HEK293 (cell line): ENCODE results near the gene NEO1.

Source experiments
- CTCF ChIA-PET: fragments of 350-600 bp; formaldehyde crosslinking; extraction: SDS; loops from one replicate; lab custom pipeline; 2021; ENCODE audit warnings: antibody characterized with exemption; lab: Yijun Ruan, JAX
- POLR2A ChIA-PET: fragments of 300-600 bp; formaldehyde crosslinking; extraction: SDS; loops from one replicate; lab custom pipeline; 2020; ENCODE audit warnings: antibody characterized with exemption, inconsistent platforms; lab: Yijun Ruan, JAX
- H3K27ac ChIP-seq: fragments of 200-500 bp; sonication (Bioruptor generic); 2 replicates; pipeline ENCODE4 v1.5.1; 2014; ENCODE audit warnings: low read depth, low read length, control low read depth, inconsistent platforms; ENCODE audit errors: extremely low read depth
- H3K36me3 ChIP-seq, 2 experiments: fragments of 200-500 bp in 1 of 2; sonication (Bioruptor generic) in 1 of 2; 1 replicate in 1 of 2; 2 replicates in 1 of 2; pipeline ENCODE4 v1.5.1; 2014 to 2017; ENCODE audit warnings: inconsistent platforms in 2 of 2, low read length in 2 of 2; ENCODE audit not compliant: control insufficient read depth in 2 of 2, insufficient read depth in 1 of 2
- H3K4me1 ChIP-seq: fragments of 200-500 bp; sonication (Bioruptor generic); 2 replicates; pipeline ENCODE4 v1.5.1; 2014; ENCODE audit warnings: mild to moderate bottlenecking, low read length, inconsistent platforms; ENCODE audit not compliant: control insufficient read depth, insufficient read depth
- H3K4me3 ChIP-seq: 2 replicates; pipeline ENCODE4 v1.5.1; 2011; ENCODE audit warnings: low read depth, mild to moderate bottlenecking, control low read depth, low read length, moderate library complexity
- H3K9me3 ChIP-seq: fragments of 200-500 bp; sonication (Bioruptor generic); 2 replicates; pipeline ENCODE4 v1.5.1; 2014; ENCODE audit warnings: low read depth, low read length, inconsistent platforms; ENCODE audit not compliant: control insufficient read depth, insufficient read depth
- KLF7 ChIP-seq: fragments of 450-650 bp; formaldehyde crosslinking; IDR thresholded peaks from 2 replicates; pipeline ENCODE4 v1.5.1; 2016; ENCODE audit warnings: missing biosample characterization, missing genetic modification characterization, borderline replicate concordance
- KLF9 ChIP-seq: fragments of 450-650 bp; formaldehyde crosslinking; IDR thresholded peaks from 2 replicates; pipeline ENCODE4 v1.5.1; 2016; ENCODE audit warnings: missing biosample characterization, missing genetic modification characterization, low read depth
- SCRT2 ChIP-seq: fragments of 450-650 bp; formaldehyde crosslinking; IDR thresholded peaks from 2 replicates; pipeline ENCODE4 v1.5.1; 2016; ENCODE audit warnings: missing biosample characterization, missing genetic modification characterization
- ZNF433 ChIP-seq: fragments of 450-650 bp; formaldehyde crosslinking; IDR thresholded peaks from 2 replicates; pipeline ENCODE4 v1.5.1; 2016; ENCODE audit warnings: missing biosample characterization, missing genetic modification characterization, low read depth
- ZNF48 ChIP-seq: fragments of 450-650 bp; formaldehyde crosslinking; IDR thresholded peaks from 2 replicates; pipeline ENCODE4 v1.5.1; 2016; ENCODE audit warnings: missing biosample characterization, missing genetic modification characterization
- ZNF514 ChIP-seq: fragments of 450-650 bp; formaldehyde crosslinking; IDR thresholded peaks from 2 replicates; pipeline ENCODE4 v1.5.1; 2016; ENCODE audit warnings: missing biosample characterization, missing genetic modification characterization
- ZNF530 ChIP-seq: fragments of 450-650 bp; formaldehyde crosslinking; IDR thresholded peaks from 2 replicates; pipeline ENCODE4 v1.5.1; 2016; ENCODE audit warnings: low read depth, missing biosample characterization, missing genetic modification characterization
- ZNF561 ChIP-seq: fragments of 450-650 bp; IDR thresholded peaks from 2 replicates; pipeline ENCODE4 v1.5.1; 2018; ENCODE audit warnings: missing biosample characterization, missing genetic modification characterization, borderline replicate concordance
- ZNF610 ChIP-seq: fragments of 450-650 bp; formaldehyde crosslinking; IDR thresholded peaks from 2 replicates; pipeline ENCODE4 v1.5.1; 2016; ENCODE audit warnings: missing biosample characterization, missing genetic modification characterization, borderline replicate concordance
- ZNF626 ChIP-seq: fragments of 450-650 bp; sonication (Bioruptor Pico); formaldehyde crosslinking; IDR thresholded peaks from 2 replicates; pipeline ENCODE4 v1.5.1; 2018; ENCODE audit warnings: missing biosample characterization, missing genetic modification characterization, inconsistent platforms
- TF ChIP-seq, protein P1 (sequence below): fragments of 450-650 bp; formaldehyde crosslinking; IDR thresholded peaks from 2 replicates; pipeline ENCODE4 v1.5.1; 2016; ENCODE audit warnings: missing biosample characterization, missing genetic modification characterization, borderline replicate concordance
- TF ChIP-seq, protein P2 (sequence below): fragments of 450-650 bp; formaldehyde crosslinking; IDR thresholded peaks from 2 replicates; pipeline ENCODE4 v1.5.1; 2016; ENCODE audit warnings: missing biosample characterization, missing genetic modification characterization
- TF ChIP-seq, protein P3 (sequence below): fragments of 450-650 bp; formaldehyde crosslinking; IDR thresholded peaks from 2 replicates; pipeline ENCODE4 v1.5.1; 2016; ENCODE audit warnings: missing biosample characterization, missing genetic modification characterization, borderline replicate concordance
- TF ChIP-seq, protein P4 (sequence below): fragments of 450-650 bp; formaldehyde crosslinking; IDR thresholded peaks from 2 replicates; pipeline ENCODE4 v1.5.1; 2017; ENCODE audit warnings: missing biosample characterization, missing genetic modification characterization
- TF ChIP-seq, protein P5 (sequence below): fragments of 450-650 bp; formaldehyde crosslinking; IDR thresholded peaks from 2 replicates; pipeline ENCODE4 v1.5.1; 2017; ENCODE audit warnings: missing biosample characterization, missing genetic modification characterization

NEO1 gene

DNA sequence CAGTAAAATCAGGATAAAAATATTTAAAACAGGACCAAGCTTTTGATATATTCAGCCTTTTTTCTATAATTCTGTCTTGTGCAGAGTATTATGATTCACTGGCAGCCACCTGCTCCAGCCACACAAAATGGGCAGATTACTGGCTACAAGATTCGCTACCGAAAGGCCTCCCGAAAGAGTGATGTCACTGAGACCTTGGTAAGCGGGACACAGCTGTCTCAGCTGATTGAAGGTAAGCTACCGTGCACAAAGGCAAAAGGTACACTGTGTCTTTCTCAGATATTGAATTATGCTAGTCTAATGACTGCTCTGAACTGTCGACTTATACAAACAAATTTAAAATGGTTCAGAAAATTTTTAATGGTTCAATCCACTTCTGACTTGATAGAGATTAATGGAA, 202.3 kb downstream of the NEO1 start (continued):
- TF ChIP-seq, protein P1, sequence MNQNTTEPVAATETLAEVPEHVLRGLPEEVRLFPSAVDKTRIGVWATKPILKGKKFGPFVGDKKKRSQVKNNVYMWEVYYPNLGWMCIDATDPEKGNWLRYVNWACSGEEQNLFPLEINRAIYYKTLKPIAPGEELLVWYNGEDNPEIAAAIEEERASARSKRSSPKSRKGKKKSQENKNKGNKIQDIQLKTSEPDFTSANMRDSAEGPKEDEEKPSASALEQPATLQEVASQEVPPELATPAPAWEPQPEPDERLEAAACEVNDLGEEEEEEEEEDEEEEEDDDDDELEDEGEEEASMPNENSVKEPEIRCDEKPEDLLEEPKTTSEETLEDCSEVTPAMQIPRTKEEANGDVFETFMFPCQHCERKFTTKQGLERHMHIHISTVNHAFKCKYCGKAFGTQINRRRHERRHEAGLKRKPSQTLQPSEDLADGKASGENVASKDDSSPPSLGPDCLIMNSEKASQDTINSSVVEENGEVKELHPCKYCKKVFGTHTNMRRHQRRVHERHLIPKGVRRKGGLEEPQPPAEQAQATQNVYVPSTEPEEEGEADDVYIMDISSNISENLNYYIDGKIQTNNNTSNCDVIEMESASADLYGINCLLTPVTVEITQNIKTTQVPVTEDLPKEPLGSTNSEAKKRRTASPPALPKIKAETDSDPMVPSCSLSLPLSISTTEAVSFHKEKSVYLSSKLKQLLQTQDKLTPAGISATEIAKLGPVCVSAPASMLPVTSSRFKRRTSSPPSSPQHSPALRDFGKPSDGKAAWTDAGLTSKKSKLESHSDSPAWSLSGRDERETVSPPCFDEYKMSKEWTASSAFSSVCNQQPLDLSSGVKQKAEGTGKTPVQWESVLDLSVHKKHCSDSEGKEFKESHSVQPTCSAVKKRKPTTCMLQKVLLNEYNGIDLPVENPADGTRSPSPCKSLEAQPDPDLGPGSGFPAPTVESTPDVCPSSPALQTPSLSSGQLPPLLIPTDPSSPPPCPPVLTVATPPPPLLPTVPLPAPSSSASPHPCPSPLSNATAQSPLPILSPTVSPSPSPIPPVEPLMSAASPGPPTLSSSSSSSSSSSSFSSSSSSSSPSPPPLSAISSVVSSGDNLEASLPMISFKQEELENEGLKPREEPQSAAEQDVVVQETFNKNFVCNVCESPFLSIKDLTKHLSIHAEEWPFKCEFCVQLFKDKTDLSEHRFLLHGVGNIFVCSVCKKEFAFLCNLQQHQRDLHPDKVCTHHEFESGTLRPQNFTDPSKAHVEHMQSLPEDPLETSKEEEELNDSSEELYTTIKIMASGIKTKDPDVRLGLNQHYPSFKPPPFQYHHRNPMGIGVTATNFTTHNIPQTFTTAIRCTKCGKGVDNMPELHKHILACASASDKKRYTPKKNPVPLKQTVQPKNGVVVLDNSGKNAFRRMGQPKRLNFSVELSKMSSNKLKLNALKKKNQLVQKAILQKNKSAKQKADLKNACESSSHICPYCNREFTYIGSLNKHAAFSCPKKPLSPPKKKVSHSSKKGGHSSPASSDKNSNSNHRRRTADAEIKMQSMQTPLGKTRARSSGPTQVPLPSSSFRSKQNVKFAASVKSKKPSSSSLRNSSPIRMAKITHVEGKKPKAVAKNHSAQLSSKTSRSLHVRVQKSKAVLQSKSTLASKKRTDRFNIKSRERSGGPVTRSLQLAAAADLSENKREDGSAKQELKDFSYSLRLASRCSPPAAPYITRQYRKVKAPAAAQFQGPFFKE (tag by site-specific recombination) = no peak
- TF ChIP-seq, protein P2, sequence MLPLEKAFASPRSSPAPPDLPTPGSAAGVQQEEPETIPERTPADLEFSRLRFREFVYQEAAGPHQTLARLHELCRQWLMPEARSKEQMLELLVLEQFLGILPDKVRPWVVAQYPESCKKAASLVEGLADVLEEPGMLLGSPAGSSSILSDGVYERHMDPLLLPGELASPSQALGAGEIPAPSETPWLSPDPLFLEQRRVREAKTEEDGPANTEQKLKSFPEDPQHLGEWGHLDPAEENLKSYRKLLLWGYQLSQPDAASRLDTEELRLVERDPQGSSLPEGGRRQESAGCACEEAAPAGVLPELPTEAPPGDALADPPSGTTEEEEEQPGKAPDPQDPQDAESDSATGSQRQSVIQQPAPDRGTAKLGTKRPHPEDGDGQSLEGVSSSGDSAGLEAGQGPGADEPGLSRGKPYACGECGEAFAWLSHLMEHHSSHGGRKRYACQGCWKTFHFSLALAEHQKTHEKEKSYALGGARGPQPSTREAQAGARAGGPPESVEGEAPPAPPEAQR (tag by site-specific recombination) = no peak

DNA sequence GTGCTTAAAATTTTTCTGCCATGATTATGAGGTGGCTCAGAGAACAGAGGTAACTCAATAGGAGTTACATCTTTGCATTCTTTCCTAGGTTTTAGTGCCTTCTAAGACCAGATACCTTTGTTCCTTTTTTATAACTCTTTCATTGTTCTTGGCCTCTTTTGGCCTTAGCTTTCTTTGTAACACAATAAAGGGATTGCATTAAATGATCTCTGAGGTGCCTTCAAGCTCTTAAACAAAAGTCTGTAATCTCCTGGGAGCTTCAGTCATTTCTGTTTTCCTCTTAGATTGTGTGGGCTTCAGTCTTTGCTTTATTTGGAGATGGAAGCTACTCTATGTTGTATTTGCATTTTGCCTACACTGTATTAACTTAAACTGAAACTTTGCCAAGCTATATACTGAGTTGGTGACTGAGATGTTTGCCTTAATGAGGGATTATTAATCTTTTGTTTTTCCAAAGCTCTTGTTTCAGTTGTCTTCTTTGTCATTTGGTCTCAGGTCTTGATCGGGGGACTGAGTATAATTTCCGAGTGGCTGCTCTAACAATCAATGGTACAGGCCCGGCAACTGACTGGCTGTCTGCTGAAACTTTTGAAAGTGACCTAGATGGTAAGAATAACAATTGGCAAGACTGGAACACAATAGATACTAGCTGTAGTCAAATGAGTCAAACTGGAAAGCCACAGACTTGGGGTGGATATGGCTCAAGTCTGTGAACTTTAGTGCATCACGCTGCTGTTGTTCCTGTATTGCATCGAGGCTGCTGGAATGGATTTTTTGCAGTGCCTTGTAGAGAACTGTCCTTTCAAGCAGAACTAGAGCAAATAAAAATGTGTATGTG, 206.2 kb downstream of the NEO1 start:
- Histone ChIP-seq H3K27ac (no peak overlapping the region), H3K36me3 (peaks cover 41 to 80% of the 10 kb centered on the region in 2 experiments)
- CTCF ChIA-PET = interaction anchor here (0.6 to 1.2 kb wide), 4 partner anchors 9 to 419 kb away, joined by 3 to 9 read pairs (median 4); no protein-coding TSS in a partner anchor

DNA sequence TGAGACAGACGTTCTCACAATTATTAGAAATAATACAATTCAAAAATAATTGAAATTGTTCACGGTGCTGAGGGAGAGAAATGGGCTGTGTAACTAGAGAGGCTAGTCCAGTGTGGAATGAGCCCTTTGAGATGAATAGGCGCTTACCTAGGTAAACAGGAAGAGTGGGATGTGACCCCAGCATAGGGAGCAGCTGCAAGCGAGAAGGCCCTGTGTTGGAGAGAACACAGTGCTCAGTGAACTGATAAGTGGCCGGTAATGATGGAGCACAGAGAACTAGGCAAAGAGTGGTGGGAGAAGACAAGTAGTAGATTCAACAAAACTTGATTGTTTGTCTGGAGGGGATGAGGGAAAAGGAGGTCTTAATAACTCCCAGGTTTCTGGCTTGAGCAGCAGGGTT, 212.6 kb downstream of the NEO1 start:
- Histone ChIP-seq H3K4me3 (no peak overlapping the region), H3K9me3 (no peaks in the 10 kb centered on the region), H3K36me3 (peaks cover 29 to 43% of the 10 kb centered on the region in 2 experiments), H3K4me1 (no peaks in the 10 kb centered on the region), H3K27ac (no peak overlapping the region)
- CTCF ChIA-PET = interaction anchor here (0.5 to 7.2 kb wide), 19 partner anchors 11 to 666 kb away, joined by 3 to 82 read pairs (median 4); no protein-coding TSS in a partner anchor
- no peak for TF ChIP-seq ZNF530 (tag by site-specific recombination)
- TF ChIP-seq ZNF561 = no peak
- no peak for TF ChIP-seq SCRT2 (tag by site-specific recombination)
- TF ChIP-seq, protein P3, sequence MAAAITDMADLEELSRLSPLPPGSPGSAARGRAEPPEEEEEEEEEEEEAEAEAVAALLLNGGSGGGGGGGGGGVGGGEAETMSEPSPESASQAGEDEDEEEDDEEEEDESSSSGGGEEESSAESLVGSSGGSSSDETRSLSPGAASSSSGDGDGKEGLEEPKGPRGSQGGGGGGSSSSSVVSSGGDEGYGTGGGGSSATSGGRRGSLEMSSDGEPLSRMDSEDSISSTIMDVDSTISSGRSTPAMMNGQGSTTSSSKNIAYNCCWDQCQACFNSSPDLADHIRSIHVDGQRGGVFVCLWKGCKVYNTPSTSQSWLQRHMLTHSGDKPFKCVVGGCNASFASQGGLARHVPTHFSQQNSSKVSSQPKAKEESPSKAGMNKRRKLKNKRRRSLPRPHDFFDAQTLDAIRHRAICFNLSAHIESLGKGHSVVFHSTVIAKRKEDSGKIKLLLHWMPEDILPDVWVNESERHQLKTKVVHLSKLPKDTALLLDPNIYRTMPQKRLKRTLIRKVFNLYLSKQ (tag by site-specific recombination) = no peak
- no peak for TF ChIP-seq ZNF626
- TF ChIP-seq, protein P4, sequence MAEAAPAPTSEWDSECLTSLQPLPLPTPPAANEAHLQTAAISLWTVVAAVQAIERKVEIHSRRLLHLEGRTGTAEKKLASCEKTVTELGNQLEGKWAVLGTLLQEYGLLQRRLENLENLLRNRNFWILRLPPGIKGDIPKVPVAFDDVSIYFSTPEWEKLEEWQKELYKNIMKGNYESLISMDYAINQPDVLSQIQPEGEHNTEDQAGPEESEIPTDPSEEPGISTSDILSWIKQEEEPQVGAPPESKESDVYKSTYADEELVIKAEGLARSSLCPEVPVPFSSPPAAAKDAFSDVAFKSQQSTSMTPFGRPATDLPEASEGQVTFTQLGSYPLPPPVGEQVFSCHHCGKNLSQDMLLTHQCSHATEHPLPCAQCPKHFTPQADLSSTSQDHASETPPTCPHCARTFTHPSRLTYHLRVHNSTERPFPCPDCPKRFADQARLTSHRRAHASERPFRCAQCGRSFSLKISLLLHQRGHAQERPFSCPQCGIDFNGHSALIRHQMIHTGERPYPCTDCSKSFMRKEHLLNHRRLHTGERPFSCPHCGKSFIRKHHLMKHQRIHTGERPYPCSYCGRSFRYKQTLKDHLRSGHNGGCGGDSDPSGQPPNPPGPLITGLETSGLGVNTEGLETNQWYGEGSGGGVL (tag by site-specific recombination) = no peak
- TF ChIP-seq ZNF48 (tag by site-specific recombination) = no peak
- no peak for TF ChIP-seq ZNF433
- TF ChIP-seq ZNF610 (tag by site-specific recombination) = no peak
- TF ChIP-seq ZNF514 = no peak
- POLR2A ChIA-PET = no interaction called here

More for the DNA sequence above, 206.2 kb downstream of the NEO1 start:
- H3K4me1 ChIP-seq = no peaks in the 10 kb centered on the region
- POLR2A ChIA-PET = no interaction called here
- no peaks in the 10 kb centered on the region for H3K9me3 ChIP-seq
- TF ChIP-seq KLF7 (tag by site-specific recombination) = no peak
- TF ChIP-seq, protein P5, sequence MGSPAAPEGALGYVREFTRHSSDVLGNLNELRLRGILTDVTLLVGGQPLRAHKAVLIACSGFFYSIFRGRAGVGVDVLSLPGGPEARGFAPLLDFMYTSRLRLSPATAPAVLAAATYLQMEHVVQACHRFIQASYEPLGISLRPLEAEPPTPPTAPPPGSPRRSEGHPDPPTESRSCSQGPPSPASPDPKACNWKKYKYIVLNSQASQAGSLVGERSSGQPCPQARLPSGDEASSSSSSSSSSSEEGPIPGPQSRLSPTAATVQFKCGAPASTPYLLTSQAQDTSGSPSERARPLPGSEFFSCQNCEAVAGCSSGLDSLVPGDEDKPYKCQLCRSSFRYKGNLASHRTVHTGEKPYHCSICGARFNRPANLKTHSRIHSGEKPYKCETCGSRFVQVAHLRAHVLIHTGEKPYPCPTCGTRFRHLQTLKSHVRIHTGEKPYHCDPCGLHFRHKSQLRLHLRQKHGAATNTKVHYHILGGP (tag by site-specific recombination) = no peak
- TF ChIP-seq KLF9 = no peak
- no peak overlapping the region for H3K4me3 ChIP-seq
